Measurements from ENCODE around the gene C2CD4A. TPM values are rescaled to one million over a fixed set of nuclear protein-coding genes. Genes with fewer than 3 reads are reported as not detected.

The C2CD4A gene
- total RNA-seq, 1 donor from 2014 or later = not detected

- Mint-ChIP-seq H3K9me3 (no peaks in the 10 kb centered on the region), H3K27ac (no peak overlapping the region), H3K36me3 (no peaks in the 10 kb centered on the region), H3K4me3 (no peak overlapping the region), H3K27me3 (ENCODE audit: low read depth) (peaks cover 70% of the 10 kb centered on the region), H3K4me1 (peaks cover 27% of the 10 kb centered on the region)
- TF ChIP-seq CTCF (IDR thresholded peaks at IDR 0.05; ENCODE audit: unreplicated experiment) = no peak
- no peak for DNase-seq (ENCODE audit: low spot score in 2 of 2, unreplicated experiment in 2 of 2)
These were observed 2.7 kb upstream of the C2CD4A start for GRCh38 chr15:62063825-62064635.

- peak overlapping the region; percentile 53 for H3K4me3 Mint-ChIP-seq
- H3K36me3 Mint-ChIP-seq = no peaks in the 10 kb centered on the region
- H3K27me3 Mint-ChIP-seq (ENCODE audit: low read depth) = peaks cover 69% of the 10 kb centered on the region
- H3K4me1 Mint-ChIP-seq = peaks cover 21% of the 10 kb centered on the region
- no peak for TF ChIP-seq CTCF (IDR thresholded peaks at IDR 0.05; ENCODE audit: unreplicated experiment)
- no peak overlapping the region for H3K27ac Mint-ChIP-seq
- DNase-seq (ENCODE audit: low spot score in 2 of 2, unreplicated experiment in 2 of 2) = no peak
- H3K9me3 Mint-ChIP-seq = no peaks in the 10 kb centered on the region
These were observed 769 bp downstream of the C2CD4A start for GRCh38 chr15:62067448-62068044.

GRCh38 chr15:62068071-62068809 is 1.5 kb downstream of the C2CD4A start:
- Mint-ChIP-seq H3K4me1 (peaks cover 21% of the 10 kb centered on the region), H3K4me3 (peak overlapping the region; percentile 57), H3K27ac (no peak overlapping the region), H3K36me3 (no peaks in the 10 kb centered on the region), H3K27me3 (ENCODE audit: low read depth) (peaks cover 65% of the 10 kb centered on the region), H3K9me3 (no peaks in the 10 kb centered on the region)
- TF ChIP-seq CTCF (IDR thresholded peaks at IDR 0.05; ENCODE audit: unreplicated experiment) = no peak
- peak; percentile 21 to 48 for DNase-seq (ENCODE audit: low spot score in 2 of 2, unreplicated experiment in 2 of 2)

- TF ChIP-seq CTCF (IDR thresholded peaks at IDR 0.05; ENCODE audit: unreplicated experiment) = no peak
- H3K36me3 Mint-ChIP-seq = no peaks in the 10 kb centered on the region
These were observed 2.0 kb downstream of the C2CD4A start for GRCh38 chr15:62068810-62069167.

GRCh38 chr15:62069551-62069950 is 2.8 kb downstream of the C2CD4A start:
- Mint-ChIP-seq H3K27ac (no peak overlapping the region), H3K27me3 (ENCODE audit: low read depth) (peaks cover 60% of the 10 kb centered on the region), H3K4me1 (peaks cover 18% of the 10 kb centered on the region), H3K4me3 (no peak overlapping the region), H3K9me3 (no peaks in the 10 kb centered on the region), H3K36me3 (no peaks in the 10 kb centered on the region)
- TF ChIP-seq CTCF (IDR thresholded peaks at IDR 0.05; ENCODE audit: unreplicated experiment) = no peak
- no peak for DNase-seq (ENCODE audit: low spot score in 2 of 2, unreplicated experiment in 2 of 2)

More at GRCh38 chr15:62068810-62069167, 2.0 kb downstream of the C2CD4A start:
- H3K27ac Mint-ChIP-seq = no peak overlapping the region
- H3K9me3 Mint-ChIP-seq = no peaks in the 10 kb centered on the region
- peaks cover 63% of the 10 kb centered on the region for H3K27me3 Mint-ChIP-seq (ENCODE audit: low read depth)
- peaks cover 21% of the 10 kb centered on the region for H3K4me1 Mint-ChIP-seq
- H3K4me3 Mint-ChIP-seq = peak overlapping the region; percentile 57
- DNase-seq (ENCODE audit: low spot score in 2 of 2, unreplicated experiment in 2 of 2) = no peak

Measured in mesothelial cell of epicardium (in vitro differentiated cells).